GM19240 (cell line): Measurements from ENCODE around the gene SLC66A2.
"Not testable (repeated sequence)": the region's sequence is repeated elsewhere in the genome, so short reads cannot be mapped to it uniquely, and the experiment has no call there.

Source experiments
- DNase-seq: peaks from one replicate; pipeline ENCODE4 v3.0.0; 2011; ENCODE audit warnings: low spot score; ENCODE audit not compliant: insufficient read length

The SLC66A2 gene

DNA sequence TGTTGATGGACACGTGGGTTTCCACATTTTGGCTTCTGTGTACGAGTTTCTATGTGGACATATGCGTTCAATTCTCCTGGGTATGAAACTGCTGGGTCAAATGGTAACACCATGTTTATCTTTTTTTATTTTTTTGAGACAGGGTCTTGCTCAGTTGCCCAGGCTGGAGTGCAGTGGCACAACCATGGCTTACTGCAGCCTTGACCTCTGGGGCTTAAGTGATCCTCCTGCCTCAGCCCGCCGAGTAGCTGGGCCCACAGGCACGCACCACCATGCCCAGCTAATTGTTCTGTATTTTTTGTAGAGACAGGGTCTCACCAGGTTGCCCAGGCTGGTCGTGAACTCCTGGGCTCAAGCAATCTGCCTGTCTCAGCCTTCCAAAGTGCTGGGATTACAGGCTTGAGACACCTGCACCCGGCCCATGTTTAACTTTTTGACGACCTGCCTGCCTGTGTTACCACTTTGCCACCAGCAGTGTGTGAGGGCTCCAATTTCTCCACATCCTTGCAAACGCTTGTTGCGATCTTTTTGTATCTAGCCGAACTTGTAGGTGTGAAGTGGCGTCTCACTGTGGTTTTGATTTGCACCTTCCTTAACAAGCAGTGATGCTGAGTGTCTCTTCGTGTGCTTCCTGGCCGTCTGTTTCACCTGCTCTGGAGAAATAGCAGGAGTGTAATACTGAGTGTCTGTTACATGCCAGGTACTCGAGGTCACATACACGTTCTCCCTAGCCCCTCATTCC, 19.9 kb upstream of the SLC66A2 start:
- no peak for DNase-seq

DNA sequence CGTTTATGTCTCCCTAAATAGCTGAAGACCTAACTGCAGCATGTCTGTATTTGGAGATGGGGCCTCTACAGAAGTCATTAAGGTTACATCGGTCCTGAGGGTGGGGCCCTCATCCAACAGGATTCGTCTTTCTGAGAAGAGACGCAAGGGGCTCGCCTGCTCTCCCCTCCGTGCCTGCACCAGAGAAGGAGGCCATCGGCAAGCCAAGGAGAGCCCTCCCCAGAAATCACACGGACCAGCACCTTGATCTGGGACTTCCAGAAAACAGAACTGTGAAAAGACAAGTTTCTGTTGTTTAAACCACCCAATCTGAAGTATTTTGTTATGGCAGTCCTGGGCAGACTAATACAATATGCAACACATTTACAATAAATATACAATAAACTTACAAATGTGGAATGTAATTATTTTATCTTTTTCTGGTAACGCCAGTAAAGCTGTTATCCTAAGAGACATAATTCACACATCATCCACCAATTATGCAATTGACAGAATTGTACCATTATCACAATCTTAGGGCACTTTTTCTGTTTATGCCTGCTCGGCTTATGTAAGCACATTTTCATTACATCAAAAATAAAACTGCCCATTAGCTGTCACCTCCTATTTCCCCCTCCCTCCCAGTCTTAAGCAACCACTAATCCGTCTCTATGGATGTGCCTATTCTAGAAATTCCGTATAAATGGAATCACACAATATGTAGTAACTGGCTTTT, 19.1 kb upstream of the SLC66A2 start:
- DNase-seq, result no peak

DNA sequence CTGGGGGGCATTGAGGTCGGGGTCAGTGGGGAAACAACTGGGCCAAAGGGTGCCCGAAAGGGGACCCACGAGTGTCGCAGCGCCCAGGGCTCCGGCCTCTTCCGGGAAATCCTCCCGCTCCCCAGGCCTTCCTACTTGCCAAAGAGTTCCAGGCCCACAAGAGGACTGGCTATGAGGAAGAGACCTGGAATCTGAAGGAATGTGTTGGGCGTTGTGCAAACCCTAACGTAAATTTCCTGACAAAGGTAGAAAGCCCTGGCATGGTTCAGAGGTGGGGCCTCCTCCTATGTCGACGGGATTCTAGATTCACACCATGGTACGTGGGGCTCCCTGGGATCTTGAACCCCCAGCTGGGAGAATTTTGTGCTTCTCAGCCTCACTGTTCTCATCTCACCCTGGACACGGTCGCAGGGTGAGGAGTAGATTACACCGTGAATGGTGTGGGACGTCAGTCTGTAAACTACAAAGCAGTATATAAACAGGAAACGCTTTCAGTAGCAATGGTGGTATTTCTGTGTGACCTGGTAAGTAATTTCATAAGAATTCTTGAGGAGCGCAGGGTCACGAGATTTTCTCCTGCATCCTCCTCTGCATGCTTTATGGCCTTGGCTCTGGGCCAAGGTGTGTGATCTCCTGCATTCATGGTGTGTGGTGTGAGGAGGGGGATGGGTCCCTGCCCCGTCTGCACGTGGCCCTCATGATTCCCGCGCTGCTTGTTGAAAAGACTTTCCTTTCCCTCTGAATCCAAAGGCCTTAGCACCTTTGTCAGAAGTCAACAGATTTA, 13.9 kb upstream of the SLC66A2 start:
- DNase-seq, result no peak

DNA sequence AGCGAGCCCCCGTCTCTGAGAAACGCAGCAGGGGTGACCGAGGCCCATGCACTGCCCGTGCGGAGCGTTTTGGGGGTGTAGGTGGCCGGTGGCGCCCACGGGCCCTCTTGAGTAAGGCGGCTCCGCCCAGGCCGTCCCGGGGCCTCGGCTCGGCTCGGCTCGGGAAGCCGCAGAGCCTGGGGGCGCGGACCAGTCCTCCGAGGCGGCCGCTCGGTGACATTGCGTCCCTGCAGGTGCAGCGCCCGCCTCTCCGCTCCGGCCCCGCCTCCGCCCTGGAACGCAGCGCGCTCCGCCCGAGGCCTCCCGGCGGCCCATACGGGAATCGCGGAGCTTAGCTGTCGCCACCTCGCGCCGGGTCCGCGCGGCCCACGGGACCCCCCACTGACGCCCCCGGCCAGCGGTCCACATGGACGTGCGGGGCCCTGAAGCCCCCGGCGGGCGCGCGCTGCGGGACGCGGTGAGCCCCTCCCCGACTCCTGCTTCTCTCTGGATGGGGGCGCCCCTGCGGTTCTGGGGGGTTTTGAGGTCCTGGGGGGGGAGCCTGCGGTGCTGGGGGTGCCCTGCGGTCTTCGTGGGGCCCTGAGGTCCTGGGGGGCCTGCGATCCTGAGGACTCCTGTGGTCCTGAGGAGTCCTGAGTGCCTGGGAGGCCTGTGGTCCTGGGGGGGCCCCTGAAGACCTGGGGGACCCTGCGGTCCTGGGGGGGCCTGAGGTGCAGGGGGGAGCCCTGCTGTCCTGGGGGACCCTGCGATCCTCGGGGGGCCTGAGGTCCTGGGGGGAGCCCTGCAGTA, 13.1 kb upstream of the SLC66A2 start, which contains the start of gene HSBP1L1:
Gene HSBP1L1 (plus strand): TSS at position 314 of the 789 bp plus-strand sequence. CDS start 93 bp downstream, at position 407.
- DNase-seq, result no peak

DNA sequence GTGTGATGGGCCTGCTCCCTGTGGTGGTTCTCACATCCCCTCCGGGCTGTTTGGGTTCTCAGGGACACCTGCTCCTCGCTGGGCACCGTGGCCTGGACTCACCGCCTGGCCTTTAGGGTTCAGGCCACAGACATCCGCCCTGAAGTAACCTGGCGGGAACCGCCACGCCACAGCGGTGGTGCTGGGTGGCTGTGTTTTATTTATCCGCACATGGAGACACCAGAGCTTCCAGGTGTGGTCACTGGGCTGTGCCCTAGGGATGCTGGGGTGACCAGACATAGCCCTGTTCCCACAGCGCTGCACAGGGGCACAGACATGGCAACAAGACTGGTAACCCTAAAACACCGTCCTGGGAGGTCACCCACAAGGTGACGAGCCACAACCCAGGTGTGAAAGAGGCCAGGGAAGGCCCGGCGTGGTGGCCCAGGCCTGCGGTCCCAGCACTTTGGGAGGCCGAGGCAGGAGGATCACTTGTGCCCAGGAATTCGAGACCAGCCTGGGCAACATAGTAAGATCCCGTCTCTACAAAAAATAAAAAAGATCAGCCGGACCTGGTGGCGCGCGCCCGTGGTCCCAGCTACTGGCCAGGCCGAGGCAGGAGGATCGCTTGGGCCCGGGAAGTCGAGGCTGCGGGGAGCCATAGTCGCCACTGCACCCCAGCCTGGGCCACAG, 12.3 kb upstream of the SLC66A2 start:
- DNase-seq, result no peak

DNA sequence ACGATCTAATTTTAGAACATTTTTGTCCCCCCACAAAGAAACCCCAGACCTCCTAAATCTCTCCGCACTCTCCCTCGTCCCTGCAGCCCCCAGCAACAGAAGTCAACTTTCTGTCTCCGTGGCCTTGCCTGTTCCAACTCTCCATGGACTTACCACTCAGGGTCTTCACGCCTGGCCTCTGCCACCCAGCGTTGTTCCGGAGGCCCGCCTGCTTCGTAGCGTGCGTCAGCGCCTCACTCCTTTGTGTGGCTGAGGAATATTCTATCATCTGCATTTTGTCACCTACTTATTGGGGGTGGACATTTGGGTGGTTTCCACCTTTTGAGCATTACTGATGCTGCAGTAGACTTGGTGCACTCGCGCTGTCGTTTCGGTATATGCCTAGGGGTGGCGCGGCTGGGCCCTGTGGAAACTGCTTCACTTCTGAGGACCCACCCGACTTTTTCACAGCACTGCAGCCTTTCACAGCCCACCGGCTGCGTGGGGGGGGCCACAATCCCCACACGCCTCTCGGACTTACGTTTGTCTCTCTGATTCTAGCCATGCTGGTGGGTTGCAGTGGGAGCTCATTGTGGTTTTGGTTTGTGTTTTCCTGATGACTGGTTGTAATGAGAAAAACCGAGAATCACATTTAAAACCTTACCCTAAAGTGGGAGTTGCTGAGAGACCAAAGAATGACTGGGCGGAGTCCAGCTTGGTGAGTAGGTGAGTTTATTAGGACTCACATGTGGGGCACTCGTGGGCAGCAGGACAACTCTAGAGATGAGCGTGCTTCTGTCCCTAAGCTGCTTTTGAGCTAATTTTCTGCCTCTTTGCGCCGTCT, 11.6 kb upstream of the SLC66A2 start:
- DNase-seq, result no peak

DNA sequence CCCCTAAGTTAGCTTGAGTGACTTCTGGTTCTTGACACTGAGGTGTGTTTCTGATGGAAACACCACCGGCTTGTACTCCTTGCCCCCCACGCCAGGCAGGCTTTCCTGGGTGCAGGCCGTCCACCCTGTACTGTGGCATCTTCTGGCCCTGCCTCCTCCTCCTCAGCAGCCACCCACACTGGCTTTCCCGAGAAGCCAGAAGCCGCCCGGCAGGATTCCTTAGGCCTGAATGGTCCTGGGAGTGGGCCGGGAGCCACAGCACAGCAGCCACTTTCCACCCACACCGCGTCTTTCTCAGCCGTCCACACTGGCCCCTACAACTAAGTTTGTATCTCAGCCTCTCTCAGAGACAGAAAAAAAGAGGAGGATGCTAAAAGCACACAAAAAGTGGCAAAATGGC, 10.9 kb upstream of the SLC66A2 start:
- no peak for DNase-seq

DNA sequence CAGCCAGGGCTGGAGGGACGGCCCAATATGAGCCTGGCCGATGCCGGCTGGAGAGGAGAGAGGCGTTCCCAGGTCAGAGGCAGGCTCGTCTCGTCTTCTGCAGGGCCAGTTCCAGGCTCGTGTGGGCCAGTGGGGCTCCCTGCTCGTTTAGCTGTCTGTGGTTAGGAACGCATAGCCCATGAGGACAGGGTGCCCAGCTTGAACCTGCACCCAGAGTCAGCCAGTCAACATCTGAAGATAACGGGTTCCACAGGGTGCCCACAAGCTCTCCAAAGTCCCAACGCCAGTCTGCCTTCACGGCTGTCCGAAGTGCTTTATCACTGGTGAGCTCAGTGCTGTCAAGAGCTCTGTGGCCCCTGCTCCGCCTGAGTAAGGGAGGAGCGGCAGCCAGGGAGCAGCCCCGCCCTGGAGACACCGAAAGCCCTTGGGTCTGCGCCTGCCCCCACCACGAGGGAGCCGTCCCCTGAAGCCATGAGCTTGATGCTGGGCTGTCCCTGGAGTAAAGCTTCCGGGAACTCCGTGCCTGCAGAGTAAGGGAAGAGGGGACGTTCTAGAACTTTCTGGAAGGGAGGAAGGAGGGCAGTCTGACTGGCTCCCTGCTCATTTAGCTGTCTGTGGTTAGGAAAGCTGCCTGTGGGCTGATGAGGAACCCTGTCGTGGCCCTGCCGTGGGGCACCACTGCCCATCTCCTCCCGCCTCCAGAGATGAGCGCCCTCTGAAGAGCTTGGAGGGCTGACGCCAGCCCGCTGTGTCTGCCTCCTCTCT, 10.3 kb upstream of the SLC66A2 start:
- no peak for DNase-seq

DNA sequence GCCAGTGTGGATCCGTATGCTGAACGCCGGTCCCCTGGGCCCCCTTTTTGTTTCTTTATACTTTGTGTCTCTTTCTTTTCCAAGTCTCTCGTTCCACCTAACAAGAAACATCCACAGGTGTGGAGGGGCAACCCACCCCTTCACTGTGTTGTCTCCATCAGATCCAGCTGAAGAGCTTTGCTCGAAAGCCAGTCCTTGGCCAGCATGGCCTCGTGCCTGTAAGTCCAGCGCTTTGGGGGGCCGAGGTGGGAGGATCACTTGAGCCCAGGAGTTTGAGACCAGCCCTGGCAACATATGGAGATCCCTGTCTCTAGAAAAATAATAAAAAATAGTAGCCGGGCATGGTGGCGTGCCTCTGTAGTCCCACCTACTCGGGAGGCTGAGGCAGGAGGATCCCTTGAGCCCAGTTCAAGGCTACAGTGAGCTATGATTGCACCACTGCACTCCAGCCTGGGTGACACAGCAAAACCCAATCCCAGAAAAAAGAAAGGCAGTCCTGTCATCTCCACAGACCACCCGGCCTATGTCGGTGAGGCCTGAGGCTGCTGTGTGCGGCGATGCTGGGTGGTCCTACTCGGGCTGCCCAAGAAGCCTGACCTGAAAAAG, 9.6 kb upstream of the SLC66A2 start:
- no peak for DNase-seq

DNA sequence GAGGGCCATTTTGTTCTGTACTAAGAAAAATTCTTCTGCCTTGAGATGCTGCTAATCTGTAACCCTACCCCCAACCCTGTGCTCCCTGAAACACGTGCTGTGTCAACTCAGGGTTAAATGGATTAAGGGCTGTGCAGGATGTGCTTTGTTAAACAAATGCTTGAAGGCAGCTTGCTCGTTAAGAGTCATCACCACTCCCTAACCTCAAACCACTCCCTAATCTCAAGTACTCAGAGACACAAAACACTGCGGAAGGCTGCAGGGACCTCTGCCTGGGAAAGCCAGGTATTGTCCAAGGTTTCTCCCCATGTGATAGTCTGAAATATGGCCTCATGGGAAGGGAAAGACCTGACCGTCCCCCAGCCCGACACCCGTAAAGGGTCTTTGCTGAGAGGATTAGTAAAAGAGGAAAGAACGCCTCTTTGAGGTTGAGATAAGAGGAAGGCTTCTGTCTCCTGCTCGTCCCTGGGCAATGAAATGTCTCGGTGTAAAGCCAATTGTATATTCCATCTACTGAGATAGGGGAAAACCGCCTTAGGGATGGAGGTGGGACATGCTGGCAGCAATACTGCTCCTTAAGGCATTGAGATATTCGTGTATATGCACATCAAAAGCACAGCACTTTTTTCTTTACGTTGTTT, 8.8 kb upstream of the SLC66A2 start:
- DNase-seq, result not testable (repeated sequence)

DNA sequence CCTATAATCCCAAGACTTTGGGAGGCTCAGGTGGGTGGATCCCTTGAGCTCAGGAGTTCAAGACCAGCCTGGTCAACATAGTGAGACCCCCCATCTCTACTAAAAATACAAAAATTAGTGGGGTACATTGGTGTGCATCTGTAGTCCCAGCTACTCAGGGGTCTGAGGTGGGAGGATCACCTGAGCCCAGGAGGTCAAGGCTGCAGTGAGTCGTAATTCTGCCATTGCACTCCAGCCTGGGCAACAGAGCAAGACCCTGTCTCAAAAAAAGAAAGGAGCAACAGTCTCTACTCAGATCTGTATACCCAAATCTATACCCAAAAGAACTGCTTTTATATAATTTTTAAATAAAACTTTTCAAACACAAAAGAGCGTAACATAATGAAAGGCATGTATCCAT, 7.5 kb upstream of the SLC66A2 start:
- no peak for DNase-seq

DNA sequence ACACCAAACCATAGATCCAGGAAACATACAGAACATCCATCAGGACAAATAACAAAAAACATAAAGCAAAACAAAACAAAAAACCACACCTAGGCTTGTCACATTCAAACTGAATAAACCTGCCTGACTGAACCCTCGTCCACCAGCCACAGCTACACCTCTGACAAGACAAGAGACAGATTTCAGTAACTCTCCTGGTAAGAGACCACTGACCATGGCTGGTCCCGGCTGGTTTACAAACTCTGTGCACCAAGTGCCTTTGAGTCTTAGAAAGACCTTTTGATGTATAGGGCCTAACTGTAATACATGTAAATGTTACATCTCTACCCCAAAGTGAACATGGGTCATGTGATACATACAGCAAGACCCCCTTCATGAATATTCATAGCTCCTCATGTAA, 4.8 kb upstream of the SLC66A2 start:
- no peak for DNase-seq

DNA sequence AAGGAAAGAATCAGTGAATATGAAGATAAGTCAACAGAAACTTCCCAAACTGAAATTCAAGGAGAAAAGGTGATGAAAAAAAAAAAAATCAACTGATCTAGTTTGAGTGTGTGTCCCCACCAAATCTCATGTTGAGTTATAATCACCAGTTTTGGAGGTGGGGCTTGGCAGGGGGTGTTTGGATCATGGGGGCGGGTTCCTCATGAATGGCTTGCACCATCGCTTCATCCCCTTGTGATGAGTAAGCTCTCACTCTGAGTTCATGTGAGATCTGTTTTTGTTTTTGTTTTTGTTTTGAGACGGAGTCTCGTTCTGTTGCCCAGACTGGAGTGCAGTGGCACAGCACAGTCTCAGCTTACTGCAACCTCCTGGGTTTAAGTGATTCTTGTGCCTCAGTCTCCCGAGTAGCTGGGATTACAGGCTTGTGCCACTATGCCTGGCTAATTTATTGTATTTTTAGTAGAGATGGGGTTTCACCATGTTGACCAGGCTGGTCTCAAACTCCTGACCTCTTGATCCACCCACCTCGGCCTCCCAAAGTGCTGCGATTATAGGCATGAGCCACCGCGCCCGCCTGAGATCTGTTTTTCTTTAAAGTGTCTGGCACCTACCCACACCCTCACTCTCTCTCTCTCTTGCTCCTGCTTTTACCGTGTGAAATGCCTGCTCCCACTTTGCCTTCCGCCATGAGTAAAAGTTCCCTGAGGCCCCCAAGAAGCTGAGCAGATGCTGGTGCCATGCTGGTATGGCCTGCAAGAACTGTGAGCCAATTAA, 4.0 kb upstream of the SLC66A2 start:
- DNase-seq, result no peak

DNA sequence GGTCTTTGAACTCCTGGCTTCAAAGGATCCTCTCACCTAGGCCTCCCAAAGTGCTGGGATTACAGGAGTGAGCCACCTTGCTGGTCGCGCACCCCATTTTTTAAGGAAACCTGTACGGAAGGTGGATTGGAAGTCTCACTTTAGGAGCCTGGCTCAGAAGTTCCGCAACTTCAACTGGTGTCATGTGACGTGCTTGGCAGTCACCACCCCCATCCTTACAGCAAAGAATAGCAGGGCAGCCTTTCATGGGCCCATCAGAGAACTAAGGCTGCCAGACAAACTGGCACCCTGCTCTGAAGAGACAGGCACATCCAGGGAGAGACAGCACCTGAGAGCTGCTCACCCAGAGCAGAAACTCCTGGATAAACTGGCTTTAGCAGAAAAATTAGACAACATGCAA, 3.3 kb upstream of the SLC66A2 start:
- DNase-seq, result no peak

DNA sequence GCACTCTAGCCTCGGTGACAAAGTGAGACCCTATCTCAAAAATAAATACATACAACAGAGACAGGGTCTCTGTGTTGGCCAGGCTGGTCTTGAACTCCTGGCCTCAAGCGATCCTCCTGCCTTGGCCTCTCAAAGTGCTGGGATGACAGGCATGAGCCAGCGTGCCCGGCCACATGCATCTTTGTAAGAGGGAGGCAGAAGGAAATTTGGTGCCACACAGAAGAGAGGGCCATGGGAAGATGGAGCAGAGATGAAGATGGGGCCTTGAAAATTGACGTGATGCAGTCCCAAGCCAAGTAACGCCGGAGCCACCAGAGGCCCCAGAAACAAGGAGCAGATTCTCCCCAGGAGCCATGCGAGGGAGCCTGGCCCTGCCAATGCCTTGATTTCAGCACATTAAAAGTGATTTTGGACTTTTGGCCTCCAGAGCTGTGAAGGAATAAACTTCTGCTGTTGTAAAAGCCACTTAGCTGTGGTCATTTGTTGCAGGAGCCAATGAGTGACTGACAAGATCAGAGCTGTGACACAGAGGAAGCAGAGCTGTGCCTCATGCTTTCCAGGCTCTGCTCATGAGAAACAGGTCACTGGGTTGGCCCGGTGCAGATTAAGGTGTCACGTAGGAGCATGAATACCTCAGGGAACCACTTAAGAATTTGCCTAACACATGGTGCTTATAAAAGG, 2.7 kb upstream of the SLC66A2 start:
- no peak for DNase-seq

DNA sequence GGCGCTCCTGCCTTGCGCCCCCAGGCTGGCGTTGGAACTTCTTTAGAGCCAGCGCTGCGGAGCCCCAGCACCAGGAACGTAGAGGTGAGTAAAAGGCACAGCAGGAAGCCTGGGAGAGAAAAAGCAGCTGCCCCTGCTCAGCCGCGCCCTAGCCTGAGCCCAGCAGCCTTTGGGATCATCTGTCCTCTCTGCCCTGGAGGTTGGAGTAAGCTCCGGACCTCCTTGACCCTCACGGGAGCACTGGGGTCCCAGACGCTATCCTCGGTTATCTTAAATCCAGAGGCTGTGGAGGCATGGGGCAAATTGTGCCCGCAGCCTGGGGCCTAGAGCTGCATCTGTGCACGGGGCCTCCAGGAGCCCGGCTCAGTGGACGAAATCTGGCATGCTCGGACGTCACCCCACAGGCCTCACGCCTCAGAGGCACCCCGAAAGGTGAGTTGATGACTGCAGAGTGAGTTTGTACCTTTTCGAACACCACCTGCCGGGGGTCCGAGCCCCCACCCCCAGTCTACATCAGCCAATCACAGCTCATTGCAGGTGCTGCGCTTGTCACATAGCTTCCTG, 1.6 kb upstream of the SLC66A2 start:
- no peak for DNase-seq
